KG1 (cell line): Measurements from ENCODE around the gene TCEAL5.
"Not testable (repeated sequence)": the region's sequence is repeated elsewhere in the genome, so short reads cannot be mapped to it uniquely, and the experiment has no call there.

Source experiments
- DNase-seq: peaks from one replicate; lab custom pipeline; 2025; lab: John Stamatoyannopoulos, UW

TCEAL5 gene, protein sequence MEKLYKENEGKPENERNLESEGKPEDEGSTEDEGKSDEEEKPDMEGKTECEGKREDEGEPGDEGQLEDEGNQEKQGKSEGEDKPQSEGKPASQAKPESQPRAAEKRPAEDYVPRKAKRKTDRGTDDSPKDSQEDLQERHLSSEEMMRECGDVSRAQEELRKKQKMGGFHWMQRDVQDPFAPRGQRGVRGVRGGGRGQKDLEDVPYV

GRCh38 chrX:103276581-103277002 is at the start of gene TCEAL5:
TCEAL5 (minus strand) TSS chrX:103276750; CDS start chrX:103274563, 2,187 bp downstream.
- no peak for DNase-seq

DNA sequence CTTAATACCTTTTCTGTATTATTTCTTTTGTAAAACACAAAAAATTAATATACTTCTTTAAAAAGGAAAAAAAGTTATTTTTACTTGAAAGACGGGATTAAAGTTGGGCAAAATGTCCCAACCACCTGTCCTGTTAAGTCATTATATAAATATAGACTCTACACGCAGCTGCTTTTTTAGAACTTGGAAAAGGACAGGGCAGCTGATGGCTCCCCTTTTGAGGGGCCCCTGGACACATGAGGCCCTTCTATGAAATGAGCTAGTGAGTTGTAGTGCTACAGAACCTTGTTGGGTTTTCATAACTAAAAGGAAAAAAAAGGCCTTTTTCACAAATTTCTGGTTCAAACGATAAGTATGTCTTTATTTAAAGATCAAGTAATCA is 34.8 kb upstream of the TCEAL5 start:
- DNase-seq, result no peak

DNA sequence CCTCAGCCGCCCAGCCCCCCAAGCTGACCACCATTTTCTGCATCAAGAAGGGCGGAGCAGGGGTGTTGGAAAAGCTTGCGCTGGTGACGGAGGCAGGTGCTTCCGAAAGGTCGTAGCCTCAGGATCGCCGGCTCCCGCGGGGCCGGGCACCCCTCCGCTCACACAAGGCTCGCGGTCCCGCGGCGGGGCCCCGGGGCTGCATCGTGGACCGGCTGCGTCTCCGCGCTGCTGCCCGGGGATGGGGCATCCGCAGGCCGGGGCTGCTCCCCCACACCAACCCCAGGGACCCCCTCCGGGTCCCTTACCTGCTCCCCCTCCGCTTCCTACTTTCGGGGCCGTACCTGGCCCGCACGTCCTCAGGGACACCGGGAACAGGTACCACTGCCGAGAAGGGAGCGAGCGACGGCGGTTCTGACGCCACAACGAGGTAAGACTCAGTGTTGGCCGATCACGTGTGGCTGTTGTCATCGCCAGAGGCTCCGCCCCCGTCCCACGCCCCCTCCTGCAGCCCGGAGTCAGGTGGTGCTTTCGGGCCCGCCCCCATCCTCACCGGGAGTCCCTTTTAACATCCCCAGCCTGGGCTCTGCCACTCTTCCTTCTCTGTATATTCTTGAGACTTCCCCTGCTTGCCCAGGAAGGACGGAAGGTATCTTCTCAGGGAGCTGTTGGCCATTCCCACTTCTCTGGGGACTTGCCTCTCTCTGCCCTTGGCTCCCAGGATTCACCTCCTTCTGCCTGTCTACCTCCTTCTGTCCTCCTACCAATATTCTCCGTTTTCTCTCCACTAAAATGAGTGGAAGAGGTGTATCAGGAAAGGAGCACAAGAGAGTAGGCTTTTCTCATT is 34.2 kb upstream of the TCEAL5 start, which contains the start of gene BEX2:
BEX2 (minus strand) TSS at position 436 of the 844 bp plus-strand sequence. CDS start 1,014 bp downstream, outside the sequence.
- DNase-seq, result no peak

GRCh38 chrX:103309860-103310554 is 33.5 kb upstream of the TCEAL5 start:
- no peak for DNase-seq

- not testable (repeated sequence) for DNase-seq
Observed at GRCh38 chrX:103305666-103306065, 29.1 kb upstream of the TCEAL5 start.

- DNase-seq, result no peak
Observed at GRCh38 chrX:103304705-103305104, 28.2 kb upstream of the TCEAL5 start.

GRCh38 chrX:103293118-103293517 is 16.6 kb upstream of the TCEAL5 start:
- no peak for DNase-seq

- no peak for DNase-seq
Observed at GRCh38 chrX:103279624-103280023, 3.1 kb upstream of the TCEAL5 start.

- no peak for DNase-seq
Observed at GRCh38 chrX:103275947-103276567, 493 bp downstream of the TCEAL5 start.

DNA sequence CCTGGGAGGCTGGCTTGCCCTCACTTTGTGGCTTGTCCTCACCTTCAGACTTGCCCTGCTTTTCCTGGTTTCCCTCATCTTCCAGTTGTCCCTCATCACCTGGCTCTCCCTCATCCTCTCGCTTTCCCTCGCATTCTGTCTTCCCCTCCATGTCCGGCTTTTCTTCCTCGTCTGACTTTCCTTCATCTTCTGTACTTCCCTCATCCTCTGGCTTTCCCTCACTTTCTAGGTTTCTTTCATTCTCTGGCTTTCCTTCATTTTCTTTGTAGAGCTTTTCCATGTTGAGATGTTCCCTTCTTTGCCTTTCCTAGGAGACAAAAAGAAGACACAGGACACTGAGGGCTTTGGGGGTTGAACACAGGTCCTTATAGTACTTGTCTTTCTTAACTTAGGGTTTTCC is 2.3 kb downstream of the TCEAL5 start:
- DNase-seq, result no peak

DNA sequence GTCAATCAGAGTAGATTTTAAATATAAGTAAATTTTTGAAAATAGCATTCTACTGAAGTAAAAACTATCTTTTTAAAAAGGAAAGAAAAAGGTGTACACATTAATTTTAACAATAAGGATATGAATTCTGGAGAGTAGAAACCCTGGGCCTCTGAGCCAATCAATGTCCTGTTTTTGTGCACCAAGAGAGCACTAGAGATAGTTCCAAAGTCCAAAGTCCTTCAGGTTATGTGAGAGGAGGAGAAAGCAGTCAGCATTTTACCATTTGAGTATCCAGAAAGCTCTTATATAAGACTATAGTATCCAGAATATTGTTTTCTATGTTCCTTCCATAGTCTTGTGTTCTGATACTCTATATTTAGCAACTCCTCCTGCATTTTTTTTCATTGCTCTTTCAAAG is 18.3 kb downstream of the TCEAL5 start:
- DNase-seq, result no peak

- no peak for DNase-seq
Observed at GRCh38 chrX:103256651-103257050, 19.9 kb downstream of the TCEAL5 start.

GRCh38 chrX:103254921-103255493 is 21.5 kb downstream of the TCEAL5 start, which contains the start of gene TCEAL8:
TCEAL8 (minus strand) TSS chrX:103255155; CDS start chrX:103253979, 1,176 bp downstream.
- peak; percentile 47 for DNase-seq

DNA sequence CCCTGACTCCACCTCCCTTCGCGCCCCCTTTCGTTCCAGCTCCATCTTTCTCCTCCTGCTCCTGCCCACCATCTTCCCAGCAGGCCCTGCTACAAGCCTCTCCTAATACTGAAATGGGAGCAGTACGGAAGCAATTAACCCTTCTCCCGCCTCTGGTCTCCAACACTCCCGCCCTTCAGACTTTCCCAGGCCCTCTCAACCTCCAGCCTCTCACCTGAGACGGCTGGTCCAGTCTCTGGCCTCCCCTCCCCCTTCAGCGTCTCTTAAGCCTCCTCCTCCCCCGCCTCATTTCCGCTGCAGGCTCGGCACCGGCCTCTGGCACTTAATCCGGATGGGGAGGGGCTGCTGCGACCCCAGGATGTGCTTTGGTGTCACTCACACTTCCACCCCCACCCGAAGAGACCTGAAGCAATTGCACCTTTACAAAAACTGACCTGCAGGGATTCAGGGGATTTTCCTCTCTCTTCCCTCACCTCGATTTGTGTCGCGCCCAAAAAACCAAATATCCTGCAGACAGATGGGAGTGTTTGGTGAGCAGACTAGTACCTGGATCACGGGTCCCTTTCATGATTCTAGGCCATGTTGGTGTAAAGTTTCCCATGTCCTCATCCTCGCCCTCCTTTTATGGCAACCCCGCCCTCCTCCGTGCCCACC is 22.3 kb downstream of the TCEAL5 start:
- DNase-seq, result no peak

GRCh38 chrX:103253608-103254007 is 22.9 kb downstream of the TCEAL5 start:
- DNase-seq, result no peak

DNA sequence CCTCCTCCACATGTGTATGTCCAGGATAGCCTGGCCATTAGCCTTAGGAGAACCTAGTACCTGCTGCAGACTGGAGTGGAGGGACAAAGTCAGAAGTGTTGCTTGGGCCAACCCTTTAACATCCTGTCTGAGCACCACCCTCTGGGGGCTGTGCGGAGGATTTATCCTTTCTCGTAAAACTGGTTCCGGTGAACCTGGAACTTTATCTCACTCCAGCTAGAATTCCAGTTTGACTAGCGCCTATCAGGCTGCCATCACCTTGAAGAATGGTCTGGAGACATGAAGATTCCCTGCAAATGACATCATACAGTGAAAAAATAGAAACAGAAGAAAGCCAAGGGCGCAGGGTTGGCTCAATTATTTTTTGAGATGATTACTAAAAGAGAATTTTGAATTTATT is 25.6 kb downstream of the TCEAL5 start:
- no peak for DNase-seq

- no peak for DNase-seq
Observed at GRCh38 chrX:103249805-103250204, 26.7 kb downstream of the TCEAL5 start.

GRCh38 chrX:103248553-103248952 is 28.0 kb downstream of the TCEAL5 start:
- DNase-seq, result no peak

DNA sequence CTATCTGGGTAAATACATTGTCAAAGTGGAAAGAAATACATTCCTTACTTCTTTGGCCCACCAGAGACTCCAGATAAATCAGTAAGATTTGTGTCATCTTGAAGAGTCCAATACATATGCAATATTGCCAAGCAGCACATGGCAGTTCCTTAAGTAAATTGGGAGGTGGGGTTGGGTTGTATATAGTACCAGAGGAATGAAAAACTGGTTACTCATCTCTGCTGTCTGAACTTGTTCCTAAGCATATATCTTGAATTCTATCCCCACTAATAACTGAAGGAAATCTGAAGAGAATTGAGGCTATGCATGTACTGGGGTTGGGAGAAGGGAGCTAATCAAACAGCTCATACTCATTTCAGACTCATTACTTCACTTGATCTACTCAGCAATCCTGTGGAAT is 36.4 kb downstream of the TCEAL5 start:
- no peak for DNase-seq

GRCh38 chrX:103236296-103236695 is 40.3 kb downstream of the TCEAL5 start:
- no peak for DNase-seq

- DNase-seq, result not testable (repeated sequence)
Observed at GRCh38 chrX:103235608-103236007, 40.9 kb downstream of the TCEAL5 start.
